Gastroesophageal sphincter (tissue), 4 donors: ENCODE measurements around the gene KRT6C. TPM values are rescaled to one million over a fixed set of nuclear protein-coding genes. Genes with fewer than 3 reads are reported as not detected.
A peak's percentile ranks its signal among the peaks of the same experiment; 100 is the strongest.

Source experiments
- ATAC-seq: fragments of 150-250 bp; one replicate; pipeline ENCODE4 v1.9.1; 2016; ENCODE audit warnings: mild to moderate bottlenecking, moderate library complexity
- H3K27ac ChIP-seq, 4 donors: fragments of 200-600 bp; sonication (generic) in 3 of 4; 1 replicate in 3 of 4; 2 replicates in 1 of 4; pipeline ENCODE4 v1.5.1; 2016 to 2019
- H3K27me3 ChIP-seq: fragments of 200-600 bp; sonication (generic); one replicate; pipeline ENCODE4 v1.5.1; 2019
- H3K36me3 ChIP-seq, 2 donors: fragments of 200-600 bp; sonication (generic); one replicate each; pipeline ENCODE4 v1.5.1; 2019; ENCODE audit warnings: control low read depth in 1 of 2
- H3K4me1 ChIP-seq, 3 donors: fragments of 200-600 bp; sonication (generic); 1 replicate in 2 of 3; 2 replicates in 1 of 3; pipeline ENCODE4 v1.5.1; 2016 to 2019; ENCODE audit warnings: control low read depth in 2 of 3
- H3K4me3 ChIP-seq, 2 donors: fragments of 200-600 bp; sonication (generic); one replicate each; pipeline ENCODE4 v1.5.1; 2019; ENCODE audit warnings: mild to moderate bottlenecking in 1 of 2, moderate library complexity in 1 of 2
- H3K9me3 ChIP-seq, 3 donors: fragments of 200-600 bp; sonication (generic); one replicate each; pipeline ENCODE4 v1.5.1; 2017 to 2019; ENCODE audit warnings: control low read depth in 2 of 3
- EP300 ChIP-seq: sonication (generic); formaldehyde crosslinking; IDR thresholded peaks from one replicate; pipeline ENCODE4 v1.6.1; 2017; ENCODE audit warnings: antibody characterized with exemption, mild to moderate bottlenecking
- POLR2A ChIP-seq, 2 donors: fragments of 450-650 bp; IDR thresholded peaks; one replicate each; pipeline ENCODE4 v1.6.1; 2017; ENCODE audit warnings: antibody characterized with exemption in 2 of 2, mild to moderate bottlenecking in 2 of 2, moderate library complexity in 1 of 2
- POLR2AphosphoS5 ChIP-seq: sonication (generic); formaldehyde crosslinking; IDR thresholded peaks from one replicate; pipeline ENCODE4 v1.6.1; 2017; ENCODE audit warnings: antibody characterized with exemption
- WGBS, 2 donors: methylation state at CpG; one replicate each; pipeline ENCODE4 v1.1.5; 2018; ENCODE audit warnings: low coverage in 1 of 2; 5-methylcytosine and 5-hydroxymethylcytosine counted together
- total RNA-seq, 4 donors: library from RNA; depleted of rRNA; stranded (reverse); fragments of >200 nt; gene quantifications; one replicate each; pipeline ENCODE4 v1.1.0, GENCODE V29; 2016
- TF ChIP-seq, protein P1 (sequence below), 4 experiments: fragments of 200-600 bp in 2 of 4; fragments of 450-650 bp in 2 of 4; sonication (generic) in 1 of 4; IDR thresholded peaks; one replicate each; pipeline ENCODE4 v1.5.1; 2017 to 2019; ENCODE audit warnings: antibody characterized with exemption in 4 of 4, mild to moderate bottlenecking in 2 of 4, moderate library complexity in 2 of 4

The KRT6C gene
- total RNA-seq, 4 donors from 2014 or later = 0.50 to 52.0 (median 17.1) TPM; not detected in 1

DNA sequence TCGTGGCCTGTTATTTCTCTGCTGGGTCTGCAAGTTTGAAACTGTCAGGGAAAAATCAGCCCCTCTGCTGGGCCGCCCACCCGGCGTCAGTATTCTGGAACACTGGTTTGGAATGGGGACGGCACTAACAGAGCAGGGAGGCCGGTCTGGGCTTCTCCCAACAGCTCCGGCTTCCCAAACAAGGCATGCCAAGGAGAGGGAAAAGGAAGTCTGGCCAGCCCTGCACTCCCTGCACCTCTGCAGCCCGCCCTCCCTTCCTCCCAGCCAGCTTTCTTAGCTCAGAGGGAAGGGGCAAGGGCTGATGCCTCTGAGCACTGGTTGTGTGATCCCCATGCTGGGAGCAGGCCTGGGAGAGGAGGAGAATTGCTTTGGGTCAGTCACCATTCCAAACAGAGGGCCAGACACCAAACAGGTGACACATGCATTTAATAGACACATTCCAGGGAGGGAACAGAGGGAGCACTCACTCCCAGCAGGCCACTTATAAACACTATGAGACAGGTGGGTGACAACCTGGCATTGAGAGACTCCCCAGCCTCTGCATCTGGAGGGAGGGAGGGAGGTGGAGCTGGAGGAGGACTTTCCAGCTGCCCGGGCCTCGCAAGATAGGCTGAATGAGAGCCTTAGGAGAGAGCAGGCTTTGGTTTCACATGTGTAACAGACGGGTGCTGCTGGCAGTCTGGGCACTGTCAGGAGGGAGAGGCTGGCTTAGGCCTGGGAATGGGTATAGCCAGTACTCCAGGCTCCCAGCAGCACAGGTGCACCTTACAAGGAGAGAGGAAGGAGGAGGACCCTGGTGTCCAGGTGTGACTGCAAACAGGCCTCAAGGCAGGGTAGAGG is 49.7 kb downstream of the KRT6C start:
- Histone ChIP-seq H3K27ac (peak overlapping the region in 3 of 4 donors; percentile 49 to 70 (median 69)), H3K27me3 (no peaks in the 10 kb centered on the region), H3K9me3 (no peaks in the 10 kb centered on the region), H3K4me3 (no peak overlapping the region), H3K4me1 (peaks cover 0 to 18% (median 5%) of the 10 kb centered on the region in 3 donors), H3K36me3 (no peaks in the 10 kb centered on the region)
- 11 to 40% methylated on average over 3 of the region's 11 CpGs for WGBS, 2 donors
- TF ChIP-seq, protein P1, sequence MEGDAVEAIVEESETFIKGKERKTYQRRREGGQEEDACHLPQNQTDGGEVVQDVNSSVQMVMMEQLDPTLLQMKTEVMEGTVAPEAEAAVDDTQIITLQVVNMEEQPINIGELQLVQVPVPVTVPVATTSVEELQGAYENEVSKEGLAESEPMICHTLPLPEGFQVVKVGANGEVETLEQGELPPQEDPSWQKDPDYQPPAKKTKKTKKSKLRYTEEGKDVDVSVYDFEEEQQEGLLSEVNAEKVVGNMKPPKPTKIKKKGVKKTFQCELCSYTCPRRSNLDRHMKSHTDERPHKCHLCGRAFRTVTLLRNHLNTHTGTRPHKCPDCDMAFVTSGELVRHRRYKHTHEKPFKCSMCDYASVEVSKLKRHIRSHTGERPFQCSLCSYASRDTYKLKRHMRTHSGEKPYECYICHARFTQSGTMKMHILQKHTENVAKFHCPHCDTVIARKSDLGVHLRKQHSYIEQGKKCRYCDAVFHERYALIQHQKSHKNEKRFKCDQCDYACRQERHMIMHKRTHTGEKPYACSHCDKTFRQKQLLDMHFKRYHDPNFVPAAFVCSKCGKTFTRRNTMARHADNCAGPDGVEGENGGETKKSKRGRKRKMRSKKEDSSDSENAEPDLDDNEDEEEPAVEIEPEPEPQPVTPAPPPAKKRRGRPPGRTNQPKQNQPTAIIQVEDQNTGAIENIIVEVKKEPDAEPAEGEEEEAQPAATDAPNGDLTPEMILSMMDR (IDR thresholded peaks at IDR 0.05) = no peak
- no peak for TF ChIP-seq POLR2AphosphoS5
- peak; percentile 55 for ATAC-seq

DNA sequence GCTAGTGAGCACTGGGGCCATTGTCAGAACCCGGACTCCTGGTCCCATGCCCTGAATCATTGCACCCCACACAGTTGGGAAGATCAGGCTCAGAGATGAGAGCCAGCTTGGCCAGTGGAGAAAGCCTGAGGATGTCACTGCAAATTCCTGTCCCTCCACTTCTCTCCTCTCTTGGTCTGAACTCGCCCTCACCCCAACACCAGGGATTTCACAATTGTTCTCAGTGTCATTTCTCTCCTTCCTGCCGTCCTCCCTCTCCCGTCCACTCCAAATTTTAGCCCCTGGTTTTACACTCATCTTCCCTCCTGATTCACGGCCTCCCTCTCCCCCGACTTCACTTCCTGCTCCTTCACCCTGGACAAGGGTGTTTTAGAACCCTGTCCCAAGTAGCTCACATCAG is 50.6 kb downstream of the KRT6C start:
- ATAC-seq = peak; percentile 37
- Histone ChIP-seq H3K27ac (peak overlapping the region in 3 of 4 donors; percentile 49 to 70 (median 69)), H3K9me3 (no peaks in the 10 kb centered on the region), H3K4me1 (peaks cover 0 to 18% (median 5%) of the 10 kb centered on the region in 3 donors), H3K4me3 (no peak overlapping the region), H3K27me3 (no peaks in the 10 kb centered on the region), H3K36me3 (no peaks in the 10 kb centered on the region)
- TF ChIP-seq POLR2AphosphoS5 = no peak
- TF ChIP-seq, protein P1 (IDR thresholded peaks at IDR 0.05) = no peak
- 60 to 83% methylated on average over 2 to 6 of the region's 6 CpGs for WGBS, 2 donors

- 63% methylated on average over 1 of the region's 1 CpG; no CpG with 5 or more reads in 1 of the 2 donors for WGBS, 2 donors
- no peak overlapping the region for H3K27ac ChIP-seq
- H3K4me1 ChIP-seq = peaks cover 0 to 41% (median 5%) of the 10 kb centered on the region in 3 donors
- H3K4me3 ChIP-seq = no peak overlapping the region
- H3K27me3 ChIP-seq = no peaks in the 10 kb centered on the region
- H3K9me3 ChIP-seq = no peaks in the 10 kb centered on the region
- no peak for ATAC-seq
- no peaks in the 10 kb centered on the region for H3K36me3 ChIP-seq
- TF ChIP-seq POLR2AphosphoS5 (no peak), EP300 (no peak), POLR2A (IDR thresholded peaks at IDR 0.05) (no peak)
- TF ChIP-seq, protein P1 (IDR thresholded peaks at IDR 0.05) = no peak
Measured at GRCh38 chr12:52419656-52420055, 53.9 kb downstream of the KRT6C start.

GRCh38 chr12:52418576-52419110 is 55.0 kb downstream of the KRT6C start:
- WGBS, 2 donors = 83% methylated on average over 2 of the region's 4 CpGs; no CpG with 5 or more reads in 1 of the 2 donors
- Histone ChIP-seq H3K36me3 (no peaks in the 10 kb centered on the region), H3K27ac (no peak overlapping the region), H3K4me1 (peaks cover 0 to 33% (median 5%) of the 10 kb centered on the region in 3 donors), H3K27me3 (no peaks in the 10 kb centered on the region), H3K9me3 (no peaks in the 10 kb centered on the region), H3K4me3 (no peak overlapping the region)
- ATAC-seq = no peak
- no peak for TF ChIP-seq POLR2AphosphoS5
- TF ChIP-seq EP300 = no peak
- TF ChIP-seq POLR2A (IDR thresholded peaks at IDR 0.05) = no peak
- TF ChIP-seq, protein P1 (IDR thresholded peaks at IDR 0.05) = no peak

Other genes with a start within 250 kb of the KRT6C start
- 10 to 100 TPM in 1 of 4 donors, 1 to 10 TPM in 2, under 1 TPM in 1; 0.47 to 78.7 (median 4.3) TPM for gene KRT7, start 240.6 kb downstream of the KRT6C start, total RNA-seq
- 1 to 10 TPM in 1 of 4 donors, not detected in 3; 1.7 TPM for gene KRT86, start 199.2 kb downstream of the KRT6C start, total RNA-seq
- gene KRT81, start 182.3 kb downstream of the KRT6C start, total RNA-seq = under 1 TPM in 1 of 4 donors, not detected in 3; 0.27 TPM
- not detected for gene KRT83, start 152.4 kb downstream of the KRT6C start, total RNA-seq
- not detected for gene KRT85, start 106.3 kb downstream of the KRT6C start, total RNA-seq
- not detected for gene KRT84, start 88.2 kb downstream of the KRT6C start, total RNA-seq
- not detected for gene KRT82, start 67.5 kb downstream of the KRT6C start, total RNA-seq
- not detected for gene KRT75, start 39.4 kb downstream of the KRT6C start, total RNA-seq
- 10 to 100 TPM in 2 of 4 donors, 1 to 10 TPM in 1, under 1 TPM in 1; 0.54 to 60.8 (median 7.3) TPM for gene KRT6B, start 21.7 kb downstream of the KRT6C start, total RNA-seq
- 100 to 1,000 TPM in 1 of 4 donors, 10 to 100 TPM in 2, 1 to 10 TPM in 1; 2.7 to 713 (median 61.8) TPM for gene KRT6A, start 19.5 kb upstream of the KRT6C start, total RNA-seq
- gene KRT5, start 46.6 kb upstream of the KRT6C start, total RNA-seq = 100 to 1,000 TPM in 1 of 4 donors, 10 to 100 TPM in 1, 1 to 10 TPM in 2; 4.6 to 452 (median 18.6) TPM
- gene KRT71, start 79.3 kb upstream of the KRT6C start, total RNA-seq = not detected
- gene KRT74, start 100.0 kb upstream of the KRT6C start, total RNA-seq = not detected
- not detected for gene KRT72, start 127.7 kb upstream of the KRT6C start, total RNA-seq
- gene KRT73, start 144.8 kb upstream of the KRT6C start, total RNA-seq = not detected
- gene KRT2, start 178.4 kb upstream of the KRT6C start, total RNA-seq = not detected
- gene KRT1, start 206.6 kb upstream of the KRT6C start, total RNA-seq = not detected
- not detected for gene KRT77, start 229.7 kb upstream of the KRT6C start, total RNA-seq